SK-N-SH treated with all-trans-retinoic acid at 6 μM for 48 hours (cell line): ENCODE data around the gene INSR.
A peak's percentile ranks its signal among the peaks of the same experiment; 100 is the strongest.

ENCODE experiments used
- ATAC-seq: fragments of 200-7000 bp; cut with Tn5 transposase; 3 replicates; pipeline ENCODE4 v1.9.1; 2020; ENCODE audit warnings: mild to moderate bottlenecking, moderate library complexity
- ARNTL ChIP-seq: fragments of 450-650 bp; formaldehyde crosslinking; IDR thresholded peaks from 2 replicates; pipeline ENCODE4 v1.5.0; 2020; ENCODE audit warnings: low read depth, mild to moderate bottlenecking, moderate library complexity, borderline replicate concordance
- BACH2 ChIP-seq: fragments of 250-450 bp; sonication (Bioruptor Pico); IDR thresholded peaks from 2 replicates; pipeline ENCODE4 v1.9.0; 2021; ENCODE audit warnings: mild to moderate bottlenecking, borderline replicate concordance
- CSDC2 ChIP-seq: fragments of 250-450 bp; sonication (Bioruptor Pico); IDR thresholded peaks from 2 replicates; pipeline ENCODE4 v1.5.0; 2020; ENCODE audit warnings: mild to moderate bottlenecking, moderate library complexity
- CSRNP3 ChIP-seq: fragments of 250-450 bp; sonication (Bioruptor Pico); IDR thresholded peaks from 2 replicates; pipeline ENCODE4 v1.5.1; 2021; ENCODE audit warnings: mild to moderate bottlenecking, moderate library complexity
- GLIS3 ChIP-seq: fragments of 250-450 bp; sonication (Bioruptor Pico); IDR thresholded peaks from 2 replicates; pipeline ENCODE4 v1.5.0; 2020; ENCODE audit warnings: mild to moderate bottlenecking, moderate library complexity
- ISL1 ChIP-seq: fragments of 250-450 bp; sonication (Bioruptor Pico); IDR thresholded peaks from 2 replicates; pipeline ENCODE4 v2.1.2; 2022; ENCODE audit warnings: mild to moderate bottlenecking, moderate library complexity
- OSR1 ChIP-seq: fragments of 250-450 bp; sonication (Bioruptor Pico); IDR thresholded peaks from 2 replicates; pipeline ENCODE4 v1.8.0; 2022; ENCODE audit warnings: moderate library complexity, mild to moderate bottlenecking, inconsistent platforms
- PATZ1 ChIP-seq: fragments of 250-450 bp; sonication (Bioruptor Pico); IDR thresholded peaks from 2 replicates; pipeline ENCODE4 v1.8.0; 2020; ENCODE audit warnings: mild to moderate bottlenecking, moderate library complexity, borderline replicate concordance
- PPARA ChIP-seq: fragments of 250-450 bp; sonication (Bioruptor Pico); IDR thresholded peaks from 2 replicates; pipeline ENCODE4 v1.5.0; 2020; ENCODE audit warnings: mild to moderate bottlenecking, borderline replicate concordance
- RARB ChIP-seq: fragments of 250-450 bp; sonication (Bioruptor Pico); IDR thresholded peaks from 2 replicates; pipeline ENCODE4 v1.8.0; 2021; ENCODE audit warnings: mild to moderate bottlenecking, moderate library complexity
- SNAI2 ChIP-seq: fragments of 250-450 bp; sonication (Bioruptor Pico); IDR thresholded peaks from 2 replicates; pipeline ENCODE4 v1.5.0; 2020; ENCODE audit warnings: mild to moderate bottlenecking, moderate library complexity
- TCF4 ChIP-seq: fragments of 250-450 bp; sonication (Bioruptor Pico); IDR thresholded peaks from 2 replicates; pipeline ENCODE4 v1.8.0; 2021; ENCODE audit warnings: mild to moderate bottlenecking, moderate library complexity, borderline replicate concordance
- TSHZ2 ChIP-seq: fragments of 250-450 bp; sonication (Bioruptor Pico); IDR thresholded peaks from 2 replicates; pipeline ENCODE4 v1.5.0; 2020; ENCODE audit warnings: mild to moderate bottlenecking, moderate library complexity
- ZC3H10 ChIP-seq: fragments of 250-450 bp; sonication (Bioruptor Pico); IDR thresholded peaks from 2 replicates; pipeline ENCODE4 v1.5.1; 2021; ENCODE audit warnings: mild to moderate bottlenecking, moderate library complexity
- ZFP3 ChIP-seq: fragments of 250-450 bp; sonication (Bioruptor Pico); IDR thresholded peaks from 2 replicates; pipeline ENCODE4 v1.5.0; 2020; ENCODE audit warnings: mild to moderate bottlenecking, moderate library complexity
- ZNF70 ChIP-seq: fragments of 450-650 bp; formaldehyde crosslinking; IDR thresholded peaks from 2 replicates; pipeline ENCODE4 v1.5.0; 2020; ENCODE audit warnings: mild to moderate bottlenecking, moderate library complexity
- ZNF8 ChIP-seq: fragments of 450-650 bp; formaldehyde crosslinking; IDR thresholded peaks from 2 replicates; pipeline ENCODE4 v1.5.0; 2020; ENCODE audit warnings: mild to moderate bottlenecking, moderate library complexity

Gene INSR

GRCh38 chr19:7297742-7298141 is 3.5 kb upstream of the INSR start:
- no peak for ATAC-seq
- TF ChIP-seq BACH2 (CRISPR knock-in tag) (no peak), ZNF70 (no peak), ZNF8 (CRISPR knock-in tag) (no peak)
- TF ChIP-seq, all 23 proteins: peak for 0

- no peak for ATAC-seq
- TF ChIP-seq RARB (no peak), ISL1 (CRISPR knock-in tag) (no peak), TCF4 (CRISPR knock-in tag) (no peak)
These were observed 1.8 kb upstream of the INSR start for GRCh38 chr19:7295912-7296536.

GRCh38 chr19:7294558-7295212 is 471 bp upstream of the INSR start:
- peak; percentile 46 for ATAC-seq

More at GRCh38 chr19:7294558-7295212, 471 bp upstream of the INSR start:
- no peak for TF ChIP-seq ISL1 (CRISPR knock-in tag)
- no peak for TF ChIP-seq ARNTL
- TF ChIP-seq ZC3H10 (CRISPR knock-in tag): no peak
- no peak for TF ChIP-seq ZFP3 (CRISPR knock-in tag)
- no peak for TF ChIP-seq TSHZ2
- TF ChIP-seq RARB: no peak
- no peak for TF ChIP-seq PPARA (CRISPR knock-in tag)
- TF ChIP-seq PATZ1: no peak
- TF ChIP-seq ZNF8 (CRISPR knock-in tag): no peak
- TF ChIP-seq GLIS3 (CRISPR knock-in tag): no peak
- no peak for TF ChIP-seq CSDC2 (CRISPR knock-in tag)
- TF ChIP-seq CSRNP3: no peak
- TF ChIP-seq ZNF70: no peak
- no peak for TF ChIP-seq BACH2 (CRISPR knock-in tag)
- no peak for TF ChIP-seq SNAI2
- no peak for TF ChIP-seq OSR1 (CRISPR knock-in tag)
